ENCODE measurements around the gene TMEM215. TPM values are rescaled to one million over a fixed set of nuclear protein-coding genes. Genes with fewer than 3 reads are reported as not detected.
"Not testable (repeated sequence)": the region's sequence is repeated elsewhere in the genome, so short reads cannot be mapped to it uniquely, and the experiment has no call there.

TMEM215 gene
- total and polyA plus RNA-seq, 5 experiments from 2014 or later = not detected

DNA sequence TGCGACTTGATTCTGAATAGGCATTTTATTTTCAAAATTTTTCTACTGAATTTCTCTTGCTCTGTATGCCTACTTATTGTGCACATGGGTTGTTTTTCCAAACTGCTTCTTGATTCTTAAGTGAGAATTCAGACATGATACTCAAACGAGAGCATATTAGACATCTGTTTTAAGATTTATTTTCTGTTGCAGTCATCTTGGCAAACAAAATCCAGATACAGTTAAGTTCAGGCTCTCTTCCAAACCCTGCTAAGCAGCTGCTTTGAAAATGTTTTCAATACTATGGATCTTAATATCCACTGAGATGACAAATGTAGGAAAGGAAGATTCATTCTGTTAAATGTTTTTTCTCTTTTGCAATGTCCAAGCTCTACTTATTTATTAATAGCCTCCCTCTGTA lies 4.5 kb downstream of the TMEM215 start:
- peaks cover 0 to 9% (median 0%) of the 10 kb centered on the region in 9 donors for H3K9me3 Mint-ChIP-seq
- ATAC-seq (no peak), DNase-seq (no peak)
- H3K27me3 Mint-ChIP-seq = peaks cover 23 to 65% (median 29%) of the 10 kb centered on the region in 5 donors
- peaks cover 0 to 12% (median 0%) of the 10 kb centered on the region in 3 donors for H3K36me3 Mint-ChIP-seq
- POLR2A ChIA-PET = no interaction called here
- H3K4me1 Mint-ChIP-seq = peaks cover 0 to 2% (median 0%) of the 10 kb centered on the region in 4 donors
- H3K27ac Mint-ChIP-seq = no peak overlapping the region
- H3K4me3 Mint-ChIP-seq = no peak overlapping the region

GRCh38 chr9:32796015-32796414 lies 12.7 kb downstream of the TMEM215 start:
- peaks cover 0 to 27% (median 3%) of the 10 kb centered on the region in 3 donors for H3K36me3 Mint-ChIP-seq
- DNase-seq, POLR2A ChIA-PET, H3K4me1 Mint-ChIP-seq, H3K27ac Mint-ChIP-seq, ATAC-seq, H3K4me3 Mint-ChIP-seq: not testable (repeated sequence)
- H3K9me3 Mint-ChIP-seq = peaks cover 7 to 52% (median 26%) of the 10 kb centered on the region in 9 donors
- peaks cover 13 to 38% (median 23%) of the 10 kb centered on the region in 5 donors for H3K27me3 Mint-ChIP-seq

- ATAC-seq (no peak), DNase-seq (no peak)
- H3K27ac Mint-ChIP-seq = no peak overlapping the region
- H3K9me3 Mint-ChIP-seq = peaks cover 4 to 38% (median 21%) of the 10 kb centered on the region in 9 donors
- peaks cover 13 to 65% (median 21%) of the 10 kb centered on the region in 5 donors for H3K27me3 Mint-ChIP-seq
- H3K36me3 Mint-ChIP-seq = peaks cover 0 to 23% (median 0%) of the 10 kb centered on the region in 3 donors
- H3K4me3 Mint-ChIP-seq = no peak overlapping the region
- no peaks in the 10 kb centered on the region for H3K4me1 Mint-ChIP-seq
- POLR2A ChIA-PET = no interaction called here
Measured at GRCh38 chr9:32801530-32801929, 18.2 kb downstream of the TMEM215 start.

- Mint-ChIP-seq H3K9me3 (peaks cover 6 to 38% (median 24%) of the 10 kb centered on the region in 9 donors), H3K4me3 (no peak overlapping the region), H3K27ac (no peak overlapping the region), H3K4me1 (no peaks in the 10 kb centered on the region), H3K27me3 (peaks cover 5 to 31% (median 14%) of the 10 kb centered on the region in 5 donors), H3K36me3 (peaks cover 0 to 23% (median 3%) of the 10 kb centered on the region in 3 donors)
- ATAC-seq (no peak), DNase-seq (no peak)
- POLR2A ChIA-PET = no interaction called here
Measured at GRCh38 chr9:32807217-32807616, 23.9 kb downstream of the TMEM215 start.

DNA sequence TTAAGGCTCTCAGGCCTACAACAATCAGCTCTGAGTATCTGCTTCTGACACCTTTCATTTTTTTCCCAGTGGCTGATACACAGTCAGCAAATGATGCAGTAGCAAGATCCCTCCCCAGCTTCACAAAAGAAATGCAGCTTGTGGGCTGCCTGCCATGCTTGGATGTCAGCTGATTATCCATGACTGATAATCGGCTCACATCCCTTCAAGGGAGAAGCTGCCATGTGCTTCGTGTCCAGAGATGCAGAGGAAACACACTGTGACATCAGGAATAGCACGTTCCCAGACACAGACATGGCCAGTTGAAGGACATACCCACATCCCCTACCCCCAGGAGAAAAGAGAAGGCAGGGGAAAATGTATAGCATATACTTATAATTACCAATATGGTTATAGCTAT lies 27.9 kb downstream of the TMEM215 start:
- Mint-ChIP-seq H3K27ac (no peak overlapping the region), H3K27me3 (peaks cover 1 to 22% (median 11%) of the 10 kb centered on the region in 5 donors), H3K4me3 (no peak overlapping the region), H3K4me1 (no peaks in the 10 kb centered on the region), H3K9me3 (peaks cover 3 to 31% (median 15%) of the 10 kb centered on the region in 9 donors), H3K36me3 (peaks cover 0 to 9% (median 3%) of the 10 kb centered on the region in 3 donors)
- POLR2A ChIA-PET = no interaction called here
- no peak for ATAC-seq
- DNase-seq = no peak

DNA sequence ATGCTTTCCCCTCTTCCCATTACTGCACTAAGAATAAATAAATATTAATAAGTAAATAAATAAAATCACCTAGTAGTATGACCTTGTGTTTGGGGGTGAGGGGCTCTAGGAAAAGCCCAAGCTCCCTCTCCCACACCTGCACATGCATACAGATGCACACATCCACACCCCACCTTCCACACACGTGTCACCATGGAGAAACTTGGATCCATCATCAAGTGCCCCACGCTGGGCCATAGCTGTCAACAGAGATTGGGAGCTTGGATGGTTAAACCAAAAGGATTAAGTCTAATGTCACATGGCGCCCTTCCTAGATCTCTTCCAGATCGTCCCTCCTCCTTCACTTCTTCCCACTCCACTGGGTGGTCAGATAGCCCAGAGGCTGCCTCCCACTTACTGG lies 37.0 kb downstream of the TMEM215 start:
- no peaks in the 10 kb centered on the region for H3K4me1 Mint-ChIP-seq
- H3K4me3 Mint-ChIP-seq = no peak overlapping the region
- DNase-seq (no peak), ATAC-seq (no peak)
- H3K9me3 Mint-ChIP-seq = no peaks in the 10 kb centered on the region
- H3K27ac Mint-ChIP-seq = no peak overlapping the region
- H3K36me3 Mint-ChIP-seq = no peaks in the 10 kb centered on the region
- H3K27me3 Mint-ChIP-seq = peaks cover 2 to 39% (median 17%) of the 10 kb centered on the region in 5 donors
- POLR2A ChIA-PET = no interaction called here

- ATAC-seq = no peak
- H3K27me3 Mint-ChIP-seq = peaks cover 9 to 59% (median 26%) of the 10 kb centered on the region in 5 donors
- no peaks in the 10 kb centered on the region for H3K9me3 Mint-ChIP-seq
- no peak overlapping the region for H3K4me3 Mint-ChIP-seq
- no peaks in the 10 kb centered on the region for H3K4me1 Mint-ChIP-seq
- peaks cover 0 to 4% (median 0%) of the 10 kb centered on the region in 3 donors for H3K36me3 Mint-ChIP-seq
- no peak for DNase-seq
- H3K27ac Mint-ChIP-seq = no peak overlapping the region
- POLR2A ChIA-PET = no interaction called here
Measured at GRCh38 chr9:32823101-32823500, 39.8 kb downstream of the TMEM215 start.

DNA sequence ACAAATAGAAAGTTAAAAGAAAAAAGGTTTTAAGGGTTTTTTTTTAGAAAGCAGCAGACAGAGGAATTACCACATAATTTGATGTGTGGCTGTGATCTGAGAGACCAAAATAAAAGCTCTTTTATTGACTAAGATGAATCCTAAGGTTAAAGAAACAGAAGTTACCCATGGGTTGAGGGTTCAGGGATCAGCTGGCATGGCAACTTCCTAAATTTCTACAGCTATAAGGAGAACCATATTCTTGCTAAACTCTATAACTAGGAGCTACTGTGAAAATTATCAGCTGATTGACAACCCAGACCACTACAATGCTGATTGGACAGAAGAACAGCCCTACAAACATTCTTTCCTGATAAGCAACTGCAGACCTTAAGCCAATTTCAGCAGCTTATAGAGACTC lies 40.2 kb downstream of the TMEM215 start:
- no peak for ATAC-seq
- Mint-ChIP-seq H3K27me3 (peaks cover 9 to 61% (median 26%) of the 10 kb centered on the region in 5 donors), H3K36me3 (peaks cover 0 to 4% (median 0%) of the 10 kb centered on the region in 3 donors), H3K27ac (no peak overlapping the region), H3K4me3 (no peak overlapping the region), H3K9me3 (no peaks in the 10 kb centered on the region), H3K4me1 (no peaks in the 10 kb centered on the region)
- DNase-seq = no peak
- POLR2A ChIA-PET = no interaction called here

- H3K27ac Mint-ChIP-seq = no peak overlapping the region
- no peak overlapping the region for H3K4me3 Mint-ChIP-seq
- H3K27me3 Mint-ChIP-seq = peaks cover 8 to 64% (median 27%) of the 10 kb centered on the region in 5 donors
- no peaks in the 10 kb centered on the region for H3K4me1 Mint-ChIP-seq
- POLR2A ChIA-PET = no interaction called here
- H3K36me3 Mint-ChIP-seq = peaks cover 0 to 4% (median 0%) of the 10 kb centered on the region in 3 donors
- no peak for ATAC-seq
- DNase-seq = no peak
- H3K9me3 Mint-ChIP-seq = no peaks in the 10 kb centered on the region
Measured at GRCh38 chr9:32825203-32825602, 41.9 kb downstream of the TMEM215 start.

DNA sequence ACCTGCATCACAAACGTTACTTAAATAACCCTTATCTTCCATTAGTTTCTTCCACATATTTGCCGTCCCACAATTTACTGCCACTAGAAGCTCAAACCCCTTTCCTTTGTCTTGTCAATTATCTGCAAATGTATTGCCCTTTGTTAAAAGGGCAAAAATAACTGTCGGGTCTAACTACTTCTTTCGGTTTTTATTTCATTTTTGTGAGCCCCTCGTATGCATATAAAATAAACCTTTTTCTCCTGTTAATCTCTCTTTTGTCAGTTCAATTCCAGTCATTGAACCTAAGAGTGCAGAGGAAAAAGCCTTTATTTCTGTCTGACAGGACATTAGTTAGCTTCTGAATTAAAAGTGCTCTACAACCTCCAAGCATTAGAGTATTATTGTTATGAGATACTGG lies 45.5 kb downstream of the TMEM215 start:
- Mint-ChIP-seq H3K27me3 (peaks cover 11 to 56% (median 27%) of the 10 kb centered on the region in 5 donors), H3K36me3 (peaks cover 0 to 4% (median 0%) of the 10 kb centered on the region in 3 donors), H3K4me1 (peaks cover 0 to 4% (median 0%) of the 10 kb centered on the region in 4 donors), H3K9me3 (no peaks in the 10 kb centered on the region), H3K4me3 (no peak overlapping the region), H3K27ac (no peak overlapping the region)
- no peak for ATAC-seq
- POLR2A ChIA-PET = no interaction called here
- no peak for DNase-seq

DNA sequence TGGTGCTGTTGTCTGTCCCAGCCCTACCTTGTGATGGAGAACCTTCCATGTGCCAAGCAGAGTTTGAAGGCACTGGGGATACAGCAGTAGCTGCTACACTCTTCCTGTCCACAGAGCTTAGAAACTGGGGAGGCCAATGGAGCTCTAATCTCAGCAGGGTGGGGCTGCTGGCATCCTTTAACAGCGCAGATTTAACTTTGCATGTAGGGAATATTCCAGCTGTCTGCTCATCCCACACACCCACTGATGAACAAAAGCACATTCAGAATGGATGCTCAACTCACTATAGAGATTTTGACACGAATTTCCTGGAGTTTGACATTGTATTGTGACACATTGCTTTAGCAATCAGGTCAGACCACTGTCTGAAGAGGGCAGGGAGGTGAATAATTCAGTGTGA lies 49.0 kb downstream of the TMEM215 start:
- ATAC-seq = no peak
- Mint-ChIP-seq H3K9me3 (no peaks in the 10 kb centered on the region), H3K4me3 (no peak overlapping the region), H3K27me3 (peaks cover 7 to 56% (median 12%) of the 10 kb centered on the region in 5 donors), H3K4me1 (peaks cover 0 to 4% (median 0%) of the 10 kb centered on the region in 4 donors), H3K36me3 (peaks cover 0 to 4% (median 0%) of the 10 kb centered on the region in 3 donors), H3K27ac (no peak overlapping the region)
- POLR2A ChIA-PET = no interaction called here
- no peak for DNase-seq
